Endothelial cell of umbilical vein (primary cell): ENCODE data around the gene MED12L. TPM values are rescaled to one million over a fixed set of nuclear protein-coding genes. Genes with fewer than 3 reads are reported as not detected.

ENCODE experiments used
- BruUV-seq: library from RNA; stranded (reverse); fragments of 400-500 nt; replicated peaks from 2 replicates; lab custom pipeline; 2021; lab: Mats Ljungman, UMichigan
- CTCF ChIA-PET: fragments of 300-600, 350-600 bp; sonication (Branson Sonifier 250); formaldehyde crosslinking; loops from one replicate; lab custom pipeline; 2021; ENCODE audit warnings: antibody characterized with exemption, inconsistent platforms; lab: Charles Lee
- POLR2A ChIA-PET: fragments of 300-600, 350-600 bp; sonication (Branson Sonifier 250); formaldehyde crosslinking; loops from one replicate; lab custom pipeline; 2021; ENCODE audit warnings: antibody characterized with exemption, inconsistent platforms; lab: Charles Lee
- DNase-seq: peaks from one replicate; pipeline ENCODE4 v3.0.0-alpha.2; 2011; ENCODE audit warnings: low read depth, low spot score
- FAIRE-seq: peaks from 2 replicates; lab custom pipeline; 2011; peaks lifted over from hg19 to GRCh38; lab: Jason Lieb, UNC
- H2AFZ ChIP-seq: 2 replicates; pipeline ENCODE4 v1.6.0; 2012; ENCODE audit warnings: low read depth, low read length, control low read depth, inconsistent platforms
- H3K27ac ChIP-seq: 2 replicates; pipeline ENCODE4 v1.5.1; 2011; ENCODE audit warnings: low read depth, mild to moderate bottlenecking, control low read depth, low read length, moderate library complexity; ENCODE audit not compliant: insufficient read depth
- H3K27me3 ChIP-seq, 2 experiments: 2 replicates each; pipeline versions ENCODE4 v1.6.0 to v1.6.1; 2011; ENCODE audit warnings: low read length in 2 of 2, mixed read lengths in 1 of 2; ENCODE audit not compliant: control insufficient read depth in 2 of 2, insufficient read depth in 2 of 2
- H3K36me3 ChIP-seq, 2 experiments: 2 replicates in 1 of 2; 3 replicates in 1 of 2; pipeline ENCODE4 v1.5.1; 2011; ENCODE audit warnings: low read length in 2 of 2, mild to moderate bottlenecking in 1 of 2, moderate library complexity in 1 of 2; ENCODE audit not compliant: control insufficient read depth in 2 of 2, insufficient read depth in 2 of 2; ENCODE audit errors: extremely low read depth in 1 of 2
- H3K4me1 ChIP-seq: 3 replicates; pipeline ENCODE4 v1.5.1; 2011; ENCODE audit warnings: mild to moderate bottlenecking, low read length; ENCODE audit not compliant: control insufficient read depth, insufficient read depth; ENCODE audit errors: extremely low read depth
- H3K4me2 ChIP-seq: 2 replicates; pipeline ENCODE4 v1.6.1; 2011; ENCODE audit warnings: low read length, control low read depth, mixed read lengths; ENCODE audit not compliant: insufficient read depth
- H3K4me3 ChIP-seq, 3 experiments: fragments of 200-600 bp in 1 of 3; sonication (generic), shearing (Covaris generic) in 1 of 3; replicated peaks in 1 of 3; 2 replicates each; pipeline ENCODE4 v1.5.1; 2011 to 2016; ENCODE audit warnings: control low read depth in 3 of 3, low read length in 3 of 3, mild to moderate bottlenecking in 2 of 3, inconsistent platforms in 1 of 3, low read depth in 1 of 3, moderate library complexity in 1 of 3; ENCODE audit not compliant: insufficient read depth in 1 of 3
- H3K79me2 ChIP-seq: 2 replicates; pipeline ENCODE4 v1.6.0; 2012; ENCODE audit warnings: low read length, inconsistent platforms; ENCODE audit not compliant: control insufficient read depth, insufficient read depth
- H3K9ac ChIP-seq: replicated peaks from 2 replicates; pipeline ENCODE3; 2011; ENCODE audit warnings: low read length, control low read depth; ENCODE audit not compliant: insufficient read depth; ENCODE audit errors: extremely low read depth
- H3K9me1 ChIP-seq: replicated peaks from 3 replicates; pipeline ENCODE4 v1.6.0; 2011; ENCODE audit warnings: mild to moderate bottlenecking, low read length; ENCODE audit not compliant: control insufficient read depth, insufficient read depth; ENCODE audit errors: extremely low read depth
- H3K9me3 ChIP-seq: replicated peaks from 2 replicates; pipeline ENCODE4 v1.5.1; 2012; ENCODE audit warnings: low read length, inconsistent platforms; ENCODE audit not compliant: control insufficient read depth, insufficient read depth
- H4K20me1 ChIP-seq: replicated peaks from 2 replicates; pipeline ENCODE3; 2011; ENCODE audit warnings: mild to moderate bottlenecking, low read length; ENCODE audit not compliant: control insufficient read depth, insufficient read depth; ENCODE audit errors: extremely low read depth
- EZH2 ChIP-seq: IDR thresholded peaks from 2 replicates; pipeline ENCODE4 v1.6.1; 2012; ENCODE audit warnings: borderline replicate concordance, low read depth, mild to moderate bottlenecking, moderate library complexity, low read length, inconsistent platforms; ENCODE audit not compliant: severe bottlenecking
- FOS ChIP-seq: IDR thresholded peaks from 2 replicates; pipeline ENCODE4 v1.6.1; 2011; ENCODE audit warnings: mild to moderate bottlenecking, low read length, moderate library complexity, borderline replicate concordance; ENCODE audit not compliant: insufficient read depth
- GATA2 ChIP-seq: IDR thresholded peaks from 2 replicates; pipeline ENCODE4 v1.7.0; 2011; ENCODE audit warnings: low read depth, mild to moderate bottlenecking, moderate library complexity, mixed read lengths, low read length; ENCODE audit not compliant: insufficient read length, insufficient read depth
- JUN ChIP-seq: IDR thresholded peaks from 2 replicates; pipeline ENCODE4 v1.6.1; 2011; ENCODE audit warnings: borderline replicate concordance, low read depth; ENCODE audit not compliant: insufficient read length, insufficient read depth
- MAX ChIP-seq: IDR thresholded peaks from 2 replicates; pipeline ENCODE4 v1.6.1; 2011; ENCODE audit not compliant: insufficient read depth, insufficient read length
- MYC ChIP-seq: IDR thresholded peaks from one replicate; pipeline ENCODE4 v1.6.1; 2011; ENCODE audit warnings: mild to moderate bottlenecking, low read depth, low read length
- POLR2A ChIP-seq: IDR thresholded peaks from 2 replicates; pipeline ENCODE4 v1.6.1; 2012; ENCODE audit warnings: low read depth, mild to moderate bottlenecking, control low read depth, low read length
- POLR2AphosphoS5 ChIP-seq: IDR thresholded peaks from 2 replicates; pipeline ENCODE4 v1.6.1; 2012; ENCODE audit warnings: low read depth, mild to moderate bottlenecking, control low read depth, low read length, moderate library complexity; ENCODE audit not compliant: insufficient read depth
- dilution Hi-C: fragments of 300-500 bp; cut with MboI; formaldehyde crosslinking; loops from one replicate; pipeline ENCODE4 v1.15.0; 2019; ENCODE audit warnings: low sequenced_read_pairs; ENCODE audit not compliant: extremely low pct_ligation_motif_present
- intact Hi-C: fragments of 100-400 bp; cut with micrococcal nuclease; formaldehyde crosslinking; loops from one replicate; pipeline ENCODE4 v1.10.0; 2022
- polyA plus RNA-seq, 4 experiments: library from polyadenylated mRNA; depleted of rRNA in 3 of 4; stranded (reverse) in 3 of 4; unstranded in 1 of 4; fragments of >200 nt; gene quantifications; 2 replicates each; pipeline versions ENCODE4 v1.2.1 to v1.2.3, GENCODE V29; 2011 to 2012; ENCODE audit warnings: missing spikeins in 1 of 4
- total RNA-seq: library from RNA; stranded (reverse); gene quantifications from 2 replicates; pipeline ENCODE4 v1.2.3, GENCODE V29; 2021
- TF ChIP-seq, protein P1 (sequence below), 2 donors: IDR thresholded peaks; 1 replicate in 1 of 2; 2 replicates in 1 of 2; pipeline ENCODE4 v1.5.1; 2011; ENCODE audit warnings: low read length in 2 of 2, mild to moderate bottlenecking in 2 of 2, moderate library complexity in 2 of 2, control low read depth in 1 of 2, inconsistent platforms in 1 of 2, low read depth in 1 of 2; ENCODE audit not compliant: insufficient read depth in 1 of 2; ENCODE audit errors: extremely low read depth in 1 of 2

The MED12L gene
- total and polyA plus RNA-seq, 2 donors (not counting 3 experiments of a cell fraction or from before 2014, with no cell fraction given) = 0.03 to 0.27 TPM

- Histone ChIP-seq H3K79me2 (no peaks in the 10 kb centered on the region), H3K9me3 (no peaks in the 10 kb centered on the region), H3K36me3 (no peaks in the 10 kb centered on the region), H3K4me2 (no peak overlapping the region), H3K4me1 (no peaks in the 10 kb centered on the region), H2AFZ (no peak overlapping the region), H3K4me3 (no peak overlapping the region), H3K27ac (no peak overlapping the region), H4K20me1 (no peaks in the 10 kb centered on the region), H3K27me3 (peaks cover 0 to 7% of the 10 kb centered on the region in 2 experiments), H3K9me1 (no peaks in the 10 kb centered on the region), H3K9ac (no peak overlapping the region)
- intact Hi-C loops = no loop called here
- dilution Hi-C loops = no loop called here
- BruUV-seq = no TSS peak
- DNase-seq = no peak
- ChIA-PET POLR2A (no interaction called here), CTCF (interaction anchor here (1.7 kb wide), 1 partner anchor 46 kb away, joined by 5 read pairs; no protein-coding TSS in a partner anchor)
- TF ChIP-seq GATA2 (no peak), JUN (no peak), POLR2AphosphoS5 (no peak), POLR2A (no peak), EZH2 (no peak), FOS (no peak), MAX (no peak), MYC (no peak)
- TF ChIP-seq, protein P1, sequence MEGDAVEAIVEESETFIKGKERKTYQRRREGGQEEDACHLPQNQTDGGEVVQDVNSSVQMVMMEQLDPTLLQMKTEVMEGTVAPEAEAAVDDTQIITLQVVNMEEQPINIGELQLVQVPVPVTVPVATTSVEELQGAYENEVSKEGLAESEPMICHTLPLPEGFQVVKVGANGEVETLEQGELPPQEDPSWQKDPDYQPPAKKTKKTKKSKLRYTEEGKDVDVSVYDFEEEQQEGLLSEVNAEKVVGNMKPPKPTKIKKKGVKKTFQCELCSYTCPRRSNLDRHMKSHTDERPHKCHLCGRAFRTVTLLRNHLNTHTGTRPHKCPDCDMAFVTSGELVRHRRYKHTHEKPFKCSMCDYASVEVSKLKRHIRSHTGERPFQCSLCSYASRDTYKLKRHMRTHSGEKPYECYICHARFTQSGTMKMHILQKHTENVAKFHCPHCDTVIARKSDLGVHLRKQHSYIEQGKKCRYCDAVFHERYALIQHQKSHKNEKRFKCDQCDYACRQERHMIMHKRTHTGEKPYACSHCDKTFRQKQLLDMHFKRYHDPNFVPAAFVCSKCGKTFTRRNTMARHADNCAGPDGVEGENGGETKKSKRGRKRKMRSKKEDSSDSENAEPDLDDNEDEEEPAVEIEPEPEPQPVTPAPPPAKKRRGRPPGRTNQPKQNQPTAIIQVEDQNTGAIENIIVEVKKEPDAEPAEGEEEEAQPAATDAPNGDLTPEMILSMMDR (IDR thresholded peaks at IDR 0.05; ENCODE audit: extremely low read depth in 1 of 2, insufficient read depth in 1 of 2, low read depth in 1 of 2, low read length in 2 of 2) = no peak
- no peak for FAIRE-seq
These were observed 128.4 kb downstream of the MED12L start for GRCh38 chr3:151213881-151214280.
